ENCODE results near the gene ASTN2.

DNA sequence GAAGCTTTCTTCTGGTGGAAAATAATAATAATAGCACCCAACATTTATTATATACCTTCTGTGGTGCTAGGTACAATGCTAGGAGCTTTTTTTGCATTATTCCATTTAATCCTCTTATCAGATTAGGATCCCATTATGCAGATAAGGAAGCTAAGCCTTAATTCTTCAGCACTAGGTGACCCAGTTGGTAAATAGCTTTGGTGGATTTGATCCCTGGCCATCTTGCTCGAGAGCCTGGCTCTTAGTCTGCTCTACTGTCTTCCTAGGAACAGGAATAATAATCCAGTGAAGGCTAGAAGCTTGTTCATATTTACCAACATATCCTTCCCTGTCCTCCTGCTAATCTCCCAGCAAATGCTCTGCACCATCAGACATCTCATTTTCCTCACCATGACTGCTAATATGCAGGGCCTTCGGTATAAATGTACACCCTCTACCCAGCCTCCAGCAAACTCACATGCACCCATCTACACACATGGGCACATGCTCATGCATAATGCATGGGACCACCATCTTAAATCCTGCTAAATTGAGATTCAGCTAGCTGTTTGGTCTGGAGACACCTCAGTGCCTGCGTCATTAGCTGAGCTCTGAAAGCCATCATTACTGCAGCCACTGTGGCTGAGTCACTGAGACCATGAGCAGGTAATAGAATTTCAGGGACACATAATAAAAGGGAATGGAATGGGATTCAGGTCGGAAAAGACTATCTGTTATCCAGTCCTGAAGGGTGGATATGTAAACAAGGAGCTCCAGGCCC is 640.3 kb downstream of the ASTN2 start:
- no peak for TF ChIP-seq EZH2 (IDR thresholded peaks at IDR 0.05; ENCODE audit: borderline replicate concordance, low read length)
- TF ChIP-seq, protein P1, sequence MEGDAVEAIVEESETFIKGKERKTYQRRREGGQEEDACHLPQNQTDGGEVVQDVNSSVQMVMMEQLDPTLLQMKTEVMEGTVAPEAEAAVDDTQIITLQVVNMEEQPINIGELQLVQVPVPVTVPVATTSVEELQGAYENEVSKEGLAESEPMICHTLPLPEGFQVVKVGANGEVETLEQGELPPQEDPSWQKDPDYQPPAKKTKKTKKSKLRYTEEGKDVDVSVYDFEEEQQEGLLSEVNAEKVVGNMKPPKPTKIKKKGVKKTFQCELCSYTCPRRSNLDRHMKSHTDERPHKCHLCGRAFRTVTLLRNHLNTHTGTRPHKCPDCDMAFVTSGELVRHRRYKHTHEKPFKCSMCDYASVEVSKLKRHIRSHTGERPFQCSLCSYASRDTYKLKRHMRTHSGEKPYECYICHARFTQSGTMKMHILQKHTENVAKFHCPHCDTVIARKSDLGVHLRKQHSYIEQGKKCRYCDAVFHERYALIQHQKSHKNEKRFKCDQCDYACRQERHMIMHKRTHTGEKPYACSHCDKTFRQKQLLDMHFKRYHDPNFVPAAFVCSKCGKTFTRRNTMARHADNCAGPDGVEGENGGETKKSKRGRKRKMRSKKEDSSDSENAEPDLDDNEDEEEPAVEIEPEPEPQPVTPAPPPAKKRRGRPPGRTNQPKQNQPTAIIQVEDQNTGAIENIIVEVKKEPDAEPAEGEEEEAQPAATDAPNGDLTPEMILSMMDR (conservative IDR thresholded peaks at IDR 0.05 in 1 of 2, IDR thresholded peaks at IDR 0.05 in 1 of 2; ENCODE audit: extremely low read depth in 1 of 2, insufficient read depth in 1 of 2, low read depth in 1 of 2, low read length in 2 of 2): no peak
